IPS-NIHi7 (cell line): ENCODE results near the gene NUDT14.

Source experiments
- DNase-seq: peaks from one replicate; pipeline ENCODE4 v3.0.0; 2012; ENCODE audit warnings: mixed read lengths; ENCODE audit errors: extremely low spot score

The NUDT14 gene

DNA sequence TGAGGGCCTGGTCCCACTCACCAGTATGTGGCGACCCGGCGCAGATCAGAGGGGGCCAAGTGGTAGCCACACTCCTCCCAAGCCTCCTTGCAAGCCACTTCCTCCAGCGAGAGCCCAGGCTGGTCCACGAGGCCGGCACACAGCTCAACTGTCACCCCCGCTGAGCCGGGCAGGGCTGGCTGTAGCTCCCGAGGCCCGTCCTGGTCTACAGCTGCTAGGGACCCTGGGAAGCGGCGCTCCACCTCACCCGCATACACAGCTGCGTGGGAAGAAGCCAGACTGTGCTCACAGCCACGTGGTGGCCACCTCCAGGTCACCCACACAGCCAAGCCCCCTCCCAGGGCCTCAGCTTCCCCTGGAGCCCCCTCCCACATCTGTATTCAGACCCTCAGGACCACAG lies 4.6 kb downstream of the NUDT14 start:
- DNase-seq: no peak

DNA sequence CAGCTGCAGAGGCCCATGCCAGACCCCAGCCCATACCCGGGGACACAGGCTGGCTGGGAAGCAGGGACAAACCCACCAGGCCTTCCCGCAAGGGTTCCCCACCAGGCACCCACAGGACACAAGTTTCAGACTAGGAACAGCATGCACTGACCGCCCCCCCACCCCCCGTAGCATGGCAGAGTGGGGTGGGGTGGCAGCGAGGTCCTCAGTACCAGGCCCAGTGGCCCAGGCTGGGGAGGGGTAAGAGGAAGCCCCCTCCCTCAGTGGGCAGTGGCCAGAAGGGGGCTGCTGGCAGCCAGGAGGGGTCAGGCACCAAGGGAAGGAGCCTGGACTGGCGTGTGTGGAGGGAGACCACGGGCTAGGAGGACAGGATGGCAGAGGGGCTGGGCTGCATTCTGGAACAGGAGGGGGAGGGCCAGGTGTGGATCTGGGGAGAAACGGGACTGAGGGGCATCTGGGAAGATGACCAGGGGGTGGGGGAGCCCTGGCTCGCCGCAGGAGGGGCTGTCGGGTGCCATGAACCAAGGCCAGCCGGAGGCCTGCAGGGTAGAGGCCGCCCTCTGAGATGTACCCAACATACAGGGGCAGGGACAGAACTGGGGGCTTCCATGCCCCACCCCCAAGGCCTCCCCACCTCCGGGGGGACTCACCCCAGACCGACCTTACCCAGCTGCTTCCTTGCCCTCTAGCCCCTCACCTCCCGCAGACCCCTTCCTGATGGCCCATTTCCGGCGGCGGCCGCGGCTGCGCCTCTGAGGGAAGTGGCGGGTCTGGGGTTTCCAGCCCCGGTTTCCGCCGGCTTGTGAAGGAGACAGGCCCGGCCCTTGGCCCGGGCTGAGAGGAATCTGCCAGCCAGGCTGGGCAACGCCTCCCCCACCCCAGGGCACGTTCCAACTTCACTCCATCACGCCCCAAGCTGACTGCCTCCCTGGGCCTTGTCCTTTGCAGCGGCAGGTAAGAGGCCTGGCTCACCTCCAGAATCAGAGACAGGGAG lies 6.9 kb downstream of the NUDT14 start:
- DNase-seq: no peak

DNA sequence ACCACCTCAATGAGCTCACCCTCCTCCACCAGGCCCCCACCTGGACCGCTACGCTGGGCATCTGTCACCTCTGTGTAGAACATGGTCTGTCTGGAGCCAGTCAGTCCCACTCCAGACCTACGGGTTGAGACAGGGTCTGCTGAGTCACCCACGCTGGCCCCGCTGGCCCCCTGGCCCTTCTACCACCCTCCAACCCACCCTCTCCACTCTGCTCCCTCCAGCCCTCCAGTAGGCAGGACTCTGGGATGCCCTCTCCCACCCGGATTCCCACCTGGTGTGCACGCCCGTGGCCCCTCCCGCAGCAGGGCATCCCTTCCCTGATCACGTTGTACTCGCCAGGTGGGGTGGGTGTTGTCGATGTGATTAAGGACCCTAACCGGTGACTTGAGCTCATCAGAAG lies 8.0 kb downstream of the NUDT14 start:
- no peak for DNase-seq

DNA sequence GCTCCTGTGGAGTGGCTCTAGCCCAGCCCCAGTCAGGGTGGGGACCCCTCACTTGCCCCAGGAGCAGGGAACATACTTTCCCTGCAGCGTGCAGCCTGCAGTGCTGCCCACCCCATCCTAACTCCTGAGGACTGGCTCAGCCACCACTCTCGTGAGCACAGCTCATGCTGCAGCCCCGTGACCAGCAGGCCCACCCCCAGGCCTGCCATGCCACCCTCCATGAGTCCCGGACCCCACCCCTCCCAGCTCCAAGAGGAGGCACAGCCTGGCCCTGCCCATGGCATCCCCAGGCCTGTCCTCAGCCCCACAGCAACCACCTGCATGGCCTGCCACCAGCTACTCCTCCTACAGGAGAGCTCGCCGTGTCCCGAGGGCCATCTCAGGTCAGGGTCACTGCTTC lies 8.6 kb downstream of the NUDT14 start:
- DNase-seq: no peak

DNA sequence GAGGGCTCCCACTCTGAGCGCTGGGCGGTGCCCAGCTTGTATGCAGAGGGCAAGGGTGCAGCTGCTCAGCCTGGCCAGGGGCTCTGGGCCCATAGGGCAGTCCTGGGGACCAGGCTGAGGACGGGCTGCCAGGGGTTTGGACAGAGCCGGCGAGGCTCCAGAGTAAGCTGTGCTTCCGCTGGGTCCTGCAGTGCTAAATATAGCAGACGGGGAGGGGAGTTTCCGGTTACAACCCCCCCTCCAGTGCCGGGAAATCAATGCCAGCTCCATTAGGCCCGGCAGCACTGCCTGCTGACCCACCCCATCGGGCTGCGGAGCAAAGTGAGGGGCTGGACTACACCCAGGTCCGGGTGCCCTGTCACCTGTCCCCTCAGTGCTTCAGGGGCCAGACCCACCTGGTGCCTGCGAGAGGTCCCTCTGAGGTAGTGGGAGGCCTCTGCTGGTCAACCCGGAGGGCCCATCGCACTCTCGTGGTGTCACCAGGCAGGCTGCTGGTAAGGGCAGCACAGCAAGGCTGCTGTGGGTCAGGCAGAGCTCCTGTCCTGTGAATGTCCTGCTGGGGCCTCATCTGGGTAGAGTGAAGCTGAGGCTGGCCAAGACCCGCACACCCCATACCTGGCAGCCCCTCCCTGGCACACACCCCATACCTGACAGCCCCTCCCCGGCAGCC lies 10.0 kb downstream of the NUDT14 start:
- no peak for DNase-seq

DNA sequence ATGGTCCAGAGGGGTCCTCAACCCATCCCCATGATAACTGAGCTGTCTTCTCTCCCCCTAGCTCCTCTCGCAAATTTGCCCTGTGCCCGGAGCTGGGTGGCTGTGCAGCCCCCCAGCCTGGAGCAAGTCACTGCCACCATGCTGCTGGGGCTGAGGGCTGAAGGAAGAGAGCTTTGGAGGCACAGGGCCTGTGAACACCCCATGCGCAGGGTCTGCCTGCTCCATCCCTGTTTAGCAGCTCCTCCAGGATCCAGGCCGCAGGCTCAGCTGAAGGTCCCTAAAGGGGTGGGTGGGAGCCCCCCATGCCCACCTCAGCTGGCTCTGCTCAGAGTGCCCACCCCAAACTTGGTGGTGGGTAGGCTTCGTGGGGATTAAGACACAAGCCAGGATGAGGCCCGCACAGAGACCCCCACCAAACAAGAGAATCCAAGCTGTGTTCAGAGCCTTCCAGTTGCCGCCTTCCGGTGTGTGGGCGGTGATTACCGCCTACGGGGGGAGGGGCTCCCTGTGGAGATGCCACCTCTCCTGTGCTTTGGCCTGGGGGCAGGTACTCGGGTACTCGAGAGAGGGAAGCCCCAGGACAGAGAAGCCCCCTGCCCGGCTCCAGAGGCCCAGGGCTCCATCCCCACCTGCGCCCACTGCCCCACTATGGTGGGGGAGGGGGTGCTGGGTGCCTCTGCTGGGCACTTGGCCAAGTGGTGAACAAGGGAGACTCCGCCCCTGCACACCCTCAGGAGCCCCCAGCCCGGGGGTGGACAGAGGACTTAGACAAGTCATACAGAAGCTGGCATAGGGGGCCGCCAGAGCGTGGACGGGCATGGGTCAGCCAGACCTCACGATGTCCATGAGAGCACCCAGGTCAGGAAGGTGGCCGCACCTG lies 11.1 kb downstream of the NUDT14 start:
- DNase-seq: no peak

DNA sequence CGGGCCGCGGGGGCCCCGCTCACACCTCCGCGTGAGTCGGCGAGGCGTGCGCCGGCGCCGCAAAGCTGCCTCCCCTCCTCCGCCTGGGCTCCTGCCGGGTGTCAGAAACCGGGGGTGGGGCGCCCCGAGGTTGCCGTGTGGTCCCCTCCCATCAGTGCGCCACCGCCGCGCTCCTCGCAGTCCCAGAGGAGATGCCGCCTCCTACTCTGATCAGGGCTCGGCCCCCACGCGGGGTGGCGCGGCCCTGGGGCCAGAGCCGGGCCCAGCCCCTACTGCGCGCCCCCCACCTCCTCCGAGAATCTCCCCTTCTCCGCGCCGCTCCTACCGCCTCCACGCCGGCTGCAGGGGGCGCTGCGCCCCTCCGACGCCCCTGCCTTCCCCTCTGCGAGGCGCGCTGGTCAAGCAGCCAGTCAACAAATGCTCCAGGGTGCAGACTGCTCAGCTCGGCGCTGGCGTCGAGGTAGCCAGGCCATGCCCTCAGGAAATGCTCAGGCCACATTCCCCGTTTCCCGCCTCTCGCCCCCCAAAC lies 12.1 kb downstream of the NUDT14 start:
- DNase-seq: peak; percentile 78

DNA sequence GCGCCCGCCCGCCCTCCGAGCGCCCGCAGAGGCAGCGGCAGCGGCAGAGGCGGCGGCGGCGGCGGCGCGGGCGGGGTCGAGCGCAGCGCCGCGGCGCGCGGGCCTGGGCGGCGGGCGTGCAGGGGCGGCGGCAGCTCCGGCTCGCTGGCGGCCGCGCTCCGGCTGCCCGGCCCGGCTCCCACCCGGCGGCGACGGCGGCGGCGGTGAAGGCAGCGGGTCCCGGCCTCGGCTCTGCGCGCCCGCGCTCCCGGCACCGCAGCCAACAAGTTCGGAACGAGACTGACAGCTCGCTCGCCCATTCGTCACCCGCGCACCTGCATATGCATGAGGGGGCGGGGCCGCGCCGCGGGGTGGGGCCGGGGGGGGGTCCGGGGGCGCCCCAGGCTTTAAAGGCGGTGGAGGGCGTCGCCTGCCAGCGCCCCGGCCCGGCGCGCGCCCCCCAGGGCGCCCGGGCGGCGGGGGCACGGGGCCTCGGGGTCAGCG lies 12.6 kb downstream of the NUDT14 start, which contains the start of gene JAG2:
JAG2 (minus strand) TSS at position 281 of the 483 bp plus-strand sequence. CDS start 356 bp downstream, outside the sequence.
- DNase-seq: peak; percentile 79

DNA sequence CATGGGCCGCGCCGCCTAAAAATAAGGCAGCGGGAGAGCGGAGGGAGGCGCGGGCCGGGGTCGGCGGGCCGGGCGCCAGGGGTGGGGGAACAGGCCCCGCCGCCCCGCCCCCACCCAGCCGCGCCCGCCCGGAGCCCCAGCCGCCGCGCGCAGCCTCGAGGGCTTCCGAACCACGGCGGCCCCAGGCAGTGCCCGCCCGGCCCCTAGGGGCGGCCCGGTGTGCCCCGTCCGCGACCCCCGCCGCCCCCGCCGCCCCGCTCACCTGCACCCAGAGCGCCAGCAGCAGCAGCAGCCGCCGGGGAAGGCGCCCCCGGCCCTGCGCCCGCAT lies 13.1 kb downstream of the NUDT14 start:
- no peak for DNase-seq

DNA sequence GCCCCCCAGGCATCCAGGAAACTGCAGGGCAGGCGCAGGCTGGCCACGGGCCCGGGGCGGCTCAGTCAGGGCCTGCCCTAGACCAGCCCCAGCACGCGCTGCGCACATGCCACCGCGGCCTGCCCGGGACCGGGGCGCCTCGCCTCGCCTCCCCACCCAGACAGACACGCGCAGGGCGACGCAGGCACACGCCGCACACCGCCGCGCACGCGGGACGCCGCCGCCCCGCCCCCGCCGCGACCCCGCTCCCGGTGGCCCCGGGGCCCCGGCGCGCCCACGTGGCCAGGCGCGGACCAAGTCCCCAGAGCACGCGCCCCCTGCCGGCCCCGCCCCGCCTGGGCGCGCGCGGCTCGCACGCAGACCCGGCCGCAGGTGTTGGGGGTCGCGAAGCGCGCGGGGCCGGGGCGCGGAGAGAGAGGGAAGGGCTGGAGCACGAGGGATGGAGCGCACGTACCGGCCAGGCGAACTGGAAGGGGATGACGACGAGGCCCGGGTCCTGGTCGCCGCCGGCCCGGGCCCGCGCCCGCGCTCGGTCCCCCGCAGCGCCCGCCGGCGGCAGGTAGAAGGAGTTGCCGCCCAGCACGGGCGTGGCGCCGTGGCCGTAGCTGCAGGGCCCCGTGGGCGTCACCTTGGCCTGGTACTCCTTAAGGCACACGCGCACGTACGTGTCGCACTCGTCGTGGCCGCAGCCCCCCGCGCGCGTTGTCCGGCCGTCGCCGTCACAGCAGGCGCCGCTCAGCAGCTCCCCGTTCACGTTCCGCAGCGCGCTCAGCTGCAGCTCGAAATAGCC lies 13.6 kb downstream of the NUDT14 start:
- peak; percentile 56 for DNase-seq

DNA sequence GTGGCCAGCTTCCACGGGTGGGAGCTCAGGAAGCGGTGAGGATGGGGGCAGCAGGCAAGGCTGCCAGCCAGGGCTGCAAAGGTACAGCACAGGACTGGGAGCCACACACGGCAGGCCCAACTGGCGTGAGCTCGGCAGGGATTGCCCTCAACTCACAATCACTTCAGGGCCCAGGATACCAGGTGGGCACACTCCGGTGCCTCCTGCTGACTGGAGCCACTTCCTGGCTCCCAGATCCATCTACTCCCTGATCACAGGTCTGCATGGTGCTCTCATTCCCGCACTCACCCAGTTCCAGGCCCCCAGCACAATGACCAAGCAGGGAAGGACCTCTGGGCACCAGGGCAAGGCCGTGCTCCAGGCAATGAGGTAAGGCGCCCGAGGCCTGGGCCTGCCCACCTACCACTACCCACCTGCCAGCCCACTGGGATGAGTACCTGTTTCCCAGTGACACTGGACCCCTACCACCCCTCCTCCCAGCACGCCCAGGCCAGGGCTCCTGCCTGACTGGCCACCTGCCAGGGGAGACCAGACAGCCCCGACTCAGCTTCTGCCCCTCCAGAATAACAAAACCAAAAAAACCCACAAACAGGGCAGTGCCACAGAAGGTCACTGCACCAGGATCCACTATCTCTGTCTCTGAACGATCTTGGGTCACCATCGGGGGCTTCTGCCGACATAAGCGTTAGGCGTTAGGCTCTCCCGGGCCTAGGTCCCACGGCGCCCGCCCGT lies 14.4 kb downstream of the NUDT14 start:
- DNase-seq: no peak

DNA sequence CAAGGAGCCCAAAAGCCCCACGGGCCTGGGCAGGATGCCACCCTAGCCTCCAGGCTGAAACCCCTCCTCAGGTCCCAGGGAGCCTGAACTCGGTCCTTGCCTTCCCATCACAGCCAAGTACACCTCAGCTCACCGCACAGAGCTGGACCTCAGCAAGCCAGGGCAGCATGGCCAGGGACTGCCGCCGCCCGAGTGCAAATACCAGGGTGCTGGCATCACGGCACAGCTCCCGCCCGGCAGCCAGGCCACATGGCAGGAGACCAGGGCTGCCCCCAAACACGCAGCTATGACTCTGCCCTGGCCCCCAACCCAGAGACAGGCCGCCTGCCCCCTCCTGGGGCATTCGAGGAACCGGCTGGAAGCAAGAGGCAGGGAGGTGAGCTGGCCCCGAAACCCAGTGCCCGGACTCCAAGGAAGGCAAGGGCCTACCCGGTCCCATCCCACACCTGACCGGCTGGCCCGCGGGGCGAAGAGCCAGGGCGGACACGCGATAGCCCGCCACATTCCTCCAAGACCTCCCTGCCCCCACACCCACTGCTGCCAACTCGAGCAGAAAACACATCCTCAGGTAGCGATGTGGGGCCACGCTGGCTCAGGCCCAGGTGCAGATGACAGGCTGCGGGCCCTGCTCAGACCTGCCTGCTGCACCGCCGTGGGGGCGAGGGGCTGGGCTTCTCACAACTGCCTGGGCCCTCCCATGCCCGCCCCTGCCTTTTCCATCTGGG lies 15.2 kb downstream of the NUDT14 start:
- DNase-seq: no peak

DNA sequence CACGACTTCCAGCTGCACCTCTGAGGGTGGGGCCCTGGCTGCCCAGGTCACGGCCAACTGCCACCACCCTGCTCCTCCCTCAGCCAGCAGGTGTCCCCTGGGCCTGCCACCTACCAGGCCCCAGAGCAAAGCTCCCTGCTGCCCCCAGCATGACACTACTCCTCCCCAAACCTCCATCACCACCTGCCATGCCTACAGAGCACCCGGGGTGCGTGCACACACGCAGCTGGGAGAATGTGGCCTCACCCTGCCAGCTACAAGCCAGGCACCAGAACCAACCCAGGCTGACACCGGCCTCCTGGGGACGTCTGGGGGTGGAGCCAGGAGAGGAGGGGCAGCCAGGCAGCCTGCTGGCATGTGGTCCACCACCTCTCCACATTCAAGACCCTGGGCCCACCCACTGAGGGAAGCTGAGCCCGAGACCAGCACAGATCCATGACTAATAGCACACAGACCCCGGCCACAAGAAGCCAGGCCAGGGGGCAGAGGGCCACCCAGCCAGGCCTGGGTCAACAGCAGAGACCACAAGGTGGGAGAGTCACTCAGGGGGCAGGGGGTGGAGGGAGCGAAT lies 15.9 kb downstream of the NUDT14 start:
- no peak for DNase-seq

DNA sequence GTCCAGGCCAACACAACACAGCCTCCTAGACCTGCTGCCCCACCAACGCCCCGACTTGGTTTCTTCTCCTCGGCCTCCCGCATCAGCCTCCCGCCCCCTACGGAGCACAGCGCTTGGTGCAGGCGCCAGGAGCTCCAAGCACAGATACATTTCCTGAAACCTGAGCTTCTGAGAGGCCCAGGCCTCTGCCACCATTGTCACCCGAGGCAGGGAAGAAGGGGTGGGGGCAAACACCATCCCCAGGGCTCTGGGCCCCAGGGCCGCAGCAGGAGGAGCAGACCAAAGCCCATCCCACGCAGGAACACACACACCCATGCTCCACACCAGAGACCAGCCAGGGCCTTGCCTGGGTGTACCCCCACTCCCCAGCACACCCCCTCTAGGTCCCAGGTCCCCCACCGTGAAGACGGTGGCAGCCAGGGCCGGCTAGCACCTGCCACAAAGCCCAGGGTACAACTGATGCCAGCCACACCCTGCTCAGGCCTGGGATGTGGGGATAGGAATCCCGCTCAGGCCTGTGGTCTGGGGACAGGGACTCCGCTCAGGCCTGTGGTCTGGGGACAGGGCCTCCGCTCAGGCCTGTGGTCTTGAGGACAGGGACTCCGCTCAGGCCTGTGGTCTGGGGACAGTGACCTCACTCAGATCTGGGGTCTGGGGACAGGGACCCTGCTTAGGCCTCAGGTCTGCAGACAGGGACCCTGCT lies 17.9 kb downstream of the NUDT14 start:
- no peak for DNase-seq

DNA sequence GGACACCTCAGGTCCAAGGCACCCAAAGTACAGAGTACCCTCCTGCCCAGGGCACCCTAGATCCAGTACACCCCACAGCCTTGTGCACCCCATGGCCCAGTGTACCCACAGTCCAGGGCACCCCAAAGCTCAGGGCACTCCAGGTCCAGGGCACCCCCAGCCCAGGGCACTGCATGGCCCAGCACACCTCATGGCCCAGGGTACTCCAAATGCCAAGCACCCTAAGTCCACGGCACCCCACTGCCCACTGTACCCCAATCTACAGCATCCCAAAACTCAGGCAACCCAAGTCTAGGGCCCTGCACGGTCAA lies 18.5 kb downstream of the NUDT14 start:
- no peak for DNase-seq

DNA sequence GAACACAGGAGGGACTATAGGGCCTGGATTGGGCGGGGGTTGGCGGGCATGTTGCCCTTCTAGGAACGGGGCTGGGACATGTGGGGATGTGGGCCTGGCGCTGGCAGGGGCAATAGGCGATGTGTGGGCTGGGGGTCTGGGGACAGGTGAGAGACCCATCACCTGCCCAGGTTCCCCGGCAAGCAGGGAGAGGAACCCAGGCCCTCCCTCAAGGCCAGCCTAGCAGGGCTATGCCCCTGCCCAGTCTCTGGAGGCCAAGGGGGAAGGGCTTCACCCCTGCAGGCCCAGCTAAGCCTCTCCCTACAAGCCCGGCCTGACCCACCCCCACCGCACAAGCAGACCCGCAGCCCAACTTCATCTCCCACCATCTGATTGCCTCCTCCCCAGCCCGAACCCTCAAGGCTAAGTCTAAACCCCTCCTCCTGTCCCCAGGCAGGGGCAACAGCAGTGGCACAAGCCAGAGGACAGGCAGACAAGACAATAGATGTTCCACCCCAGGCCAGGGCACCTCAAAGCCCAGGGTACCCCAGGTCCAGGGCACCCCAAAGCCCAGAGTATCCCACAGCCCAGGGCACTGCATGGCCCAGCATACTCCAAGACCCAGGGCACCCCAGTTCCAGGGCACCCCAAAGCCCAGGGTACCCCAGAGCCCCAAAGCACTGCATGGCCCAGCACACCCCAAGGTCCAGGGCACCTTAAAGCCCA lies 19.0 kb downstream of the NUDT14 start:
- DNase-seq: no peak

DNA sequence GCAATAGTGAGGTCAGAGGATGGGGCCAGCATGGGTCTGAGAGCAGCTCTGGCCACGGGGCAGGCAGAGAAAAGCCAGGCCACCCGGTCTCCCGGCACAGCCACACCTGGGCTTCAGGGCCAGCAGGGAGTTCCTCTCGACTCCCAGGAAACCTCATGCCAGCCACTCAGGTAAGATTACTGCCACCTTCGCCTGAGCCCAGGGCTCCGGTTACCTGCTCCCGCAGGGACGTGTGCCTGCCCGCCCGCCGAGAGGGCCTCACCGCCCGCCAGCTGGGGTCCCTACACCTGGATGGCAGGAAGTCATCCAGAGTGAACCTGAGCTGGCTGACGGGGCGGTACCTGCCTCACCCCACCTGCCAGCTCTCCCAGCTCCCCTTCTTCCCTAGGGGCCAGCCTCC lies 19.8 kb downstream of the NUDT14 start:
- no peak for DNase-seq

DNA sequence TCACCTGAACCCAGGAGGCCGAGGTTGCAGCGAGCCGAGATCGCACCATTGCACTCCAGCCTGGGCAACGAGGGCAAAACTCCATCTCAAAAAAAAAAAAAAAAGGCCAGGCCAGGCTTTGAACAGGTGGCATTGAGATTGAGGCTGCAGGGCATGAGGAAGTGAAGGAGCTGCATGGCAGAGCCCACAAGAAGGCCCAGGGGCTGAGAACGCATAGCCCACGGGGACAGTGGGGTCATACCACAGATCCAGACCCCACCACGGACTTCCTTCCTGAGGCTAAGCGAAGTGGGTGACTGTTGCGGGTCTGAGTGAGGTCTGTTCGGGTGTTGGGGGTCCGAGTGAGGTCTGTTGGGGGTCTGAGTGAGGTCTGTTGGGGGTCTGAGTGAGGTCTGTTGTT lies 20.3 kb downstream of the NUDT14 start:
- DNase-seq: no peak
